Kasumi-1 (cell line): ENCODE data around the gene SLU7.

Source experiments
- DNase-seq, 2 experiments: peaks; one replicate each; lab custom pipeline; 2025; lab: John Stamatoyannopoulos, UW

Gene SLU7

DNA sequence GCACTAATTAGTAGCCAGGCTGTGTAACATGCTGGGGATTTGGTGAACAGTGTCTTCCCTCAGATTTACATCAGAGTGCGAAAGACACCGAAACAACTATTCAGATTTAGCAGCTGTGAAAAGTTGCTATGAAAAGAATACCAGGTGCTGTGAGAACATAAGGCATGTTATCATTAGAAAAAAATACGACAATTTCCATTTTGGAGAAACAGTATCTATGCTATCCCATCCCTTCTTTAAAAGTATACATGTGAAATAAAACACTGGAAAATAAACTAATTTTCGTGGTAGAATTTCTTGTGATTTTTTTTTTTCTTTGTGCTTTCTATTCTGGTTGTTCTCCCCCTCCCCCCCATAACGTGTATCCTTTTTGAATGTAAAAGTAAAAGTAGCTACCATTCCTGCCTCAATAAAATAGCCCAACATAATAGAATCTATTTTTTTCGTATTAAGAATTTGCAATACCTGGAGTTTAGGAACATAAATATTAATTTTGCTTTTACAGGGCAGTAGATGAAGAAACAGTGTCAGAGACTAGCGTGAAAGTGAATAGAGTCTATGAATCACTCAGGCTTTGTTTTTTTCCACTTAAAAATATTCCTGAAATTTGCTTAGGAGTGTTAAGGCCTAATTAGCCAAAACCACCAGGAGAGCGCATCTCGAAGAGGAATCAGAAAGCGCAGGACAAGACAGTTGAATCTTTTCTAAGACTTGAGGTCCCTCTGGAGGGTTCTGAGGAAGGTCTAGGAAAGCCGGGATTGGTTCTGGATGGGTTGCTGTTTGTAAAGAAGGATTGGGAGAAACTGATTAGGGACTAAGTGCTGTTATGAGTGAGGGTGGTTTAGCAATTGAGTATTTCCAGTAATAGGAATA is 813 bp upstream of the SLU7 start:
- peak in 1 of 2 experiments; percentile 35 for DNase-seq

DNA sequence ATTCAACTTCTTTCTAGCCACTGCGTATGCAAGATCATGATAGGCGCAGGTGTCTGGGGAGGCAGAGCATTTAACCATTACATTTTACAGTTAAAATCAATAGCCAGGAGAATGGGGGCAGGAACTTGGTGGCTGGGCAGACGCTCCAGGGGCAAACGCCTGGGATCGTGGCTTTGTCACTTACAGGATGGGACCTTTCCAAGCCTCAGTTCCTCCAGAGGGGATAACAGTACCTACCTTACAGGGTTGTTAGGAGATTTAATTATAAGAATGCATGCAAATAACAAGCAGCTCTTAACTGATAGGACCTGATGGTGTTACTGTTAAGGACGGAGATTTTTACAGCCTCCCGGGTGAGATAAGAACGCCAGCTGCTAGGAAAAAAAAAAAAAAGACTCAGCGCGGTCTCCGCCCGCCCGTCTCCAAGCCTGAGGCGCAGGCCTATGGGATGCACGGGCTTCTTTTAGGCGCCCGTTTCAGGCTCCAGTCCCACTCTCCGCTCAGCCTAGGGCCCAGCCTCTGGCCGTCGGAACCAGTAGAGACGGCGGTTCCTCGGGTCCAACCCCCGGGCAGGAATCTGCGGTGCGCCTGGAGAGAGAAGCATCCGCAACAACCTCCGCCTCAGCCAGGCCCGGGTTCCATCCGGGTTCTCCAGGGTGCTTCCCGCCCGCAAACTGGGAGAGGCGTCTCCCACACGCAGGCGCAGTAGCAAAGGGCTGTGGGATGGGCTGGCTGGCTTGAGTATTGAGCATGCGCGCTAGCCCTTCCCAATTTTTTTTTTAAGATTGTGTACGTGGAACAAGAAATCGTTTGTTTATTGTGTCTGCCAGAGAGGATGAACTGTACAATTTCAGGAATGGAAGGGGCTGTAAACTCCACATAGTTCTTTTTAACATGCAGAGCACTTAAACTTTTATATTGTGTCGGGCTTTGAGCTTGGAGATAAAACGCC is 19.2 kb downstream of the SLU7 start, which contains the start of gene FAM200C:
Gene FAM200C, minus strand, starts transcription at position 653 of the 952 bp plus-strand sequence. CDS start 4,564 bp downstream, outside the sequence.
- DNase-seq = peak; percentile 87 to 93

DNA sequence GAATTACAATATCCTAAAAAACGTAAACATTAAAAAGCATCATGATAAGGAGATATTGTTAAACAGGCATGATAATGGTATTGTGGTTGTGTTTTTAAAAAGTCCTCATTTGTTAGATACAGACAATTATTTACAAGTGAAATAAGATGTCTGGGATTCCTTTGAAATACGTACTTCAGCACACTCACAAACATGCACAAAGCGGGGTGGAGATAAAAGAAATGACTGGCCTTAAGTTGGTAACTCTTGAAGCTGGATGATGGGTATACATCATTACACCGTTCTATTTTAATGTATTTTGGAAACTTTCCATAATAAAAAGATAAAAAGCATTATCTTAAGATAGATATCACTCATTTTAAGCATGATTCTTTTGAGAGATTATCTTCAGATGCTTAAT is 20.1 kb downstream of the SLU7 start:
- no peak for DNase-seq

DNA sequence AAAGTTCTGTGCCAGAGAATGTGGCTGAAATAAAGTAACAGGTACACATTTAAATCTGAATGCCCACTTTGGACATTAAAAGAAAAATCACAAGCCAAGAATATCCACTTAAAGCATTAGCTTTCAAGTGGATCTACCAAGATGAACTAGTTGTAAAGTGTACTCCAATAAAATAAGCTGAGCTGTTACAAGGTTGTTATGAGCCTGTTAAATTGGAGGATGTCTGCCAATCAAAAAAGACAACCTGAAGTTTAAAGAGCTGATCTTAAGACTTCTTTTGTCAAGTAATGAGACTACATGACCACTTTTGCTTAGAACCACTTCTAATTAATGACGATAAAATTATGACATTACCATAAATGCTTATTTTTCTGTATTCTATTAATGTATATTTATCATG is 21.4 kb downstream of the SLU7 start:
- DNase-seq = no peak

DNA sequence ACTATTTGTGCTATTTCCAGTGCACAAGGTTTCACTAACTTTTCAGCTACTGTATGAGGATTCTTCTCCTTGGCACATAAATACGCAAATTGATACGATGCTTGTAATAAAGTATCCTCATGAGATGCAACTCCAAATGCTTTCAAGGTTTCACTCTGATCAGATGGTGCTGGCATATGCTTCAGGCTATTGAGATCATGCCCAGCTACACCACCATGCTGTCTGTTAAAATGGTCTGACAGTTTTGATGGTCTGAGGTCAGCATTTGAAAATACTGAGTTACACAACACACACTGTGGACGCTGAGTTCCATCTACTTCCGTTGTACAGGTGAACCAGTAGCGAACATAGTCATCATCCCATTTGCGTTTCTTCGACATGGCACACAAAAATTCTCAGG is 23.8 kb downstream of the SLU7 start:
- no peak for DNase-seq

DNA sequence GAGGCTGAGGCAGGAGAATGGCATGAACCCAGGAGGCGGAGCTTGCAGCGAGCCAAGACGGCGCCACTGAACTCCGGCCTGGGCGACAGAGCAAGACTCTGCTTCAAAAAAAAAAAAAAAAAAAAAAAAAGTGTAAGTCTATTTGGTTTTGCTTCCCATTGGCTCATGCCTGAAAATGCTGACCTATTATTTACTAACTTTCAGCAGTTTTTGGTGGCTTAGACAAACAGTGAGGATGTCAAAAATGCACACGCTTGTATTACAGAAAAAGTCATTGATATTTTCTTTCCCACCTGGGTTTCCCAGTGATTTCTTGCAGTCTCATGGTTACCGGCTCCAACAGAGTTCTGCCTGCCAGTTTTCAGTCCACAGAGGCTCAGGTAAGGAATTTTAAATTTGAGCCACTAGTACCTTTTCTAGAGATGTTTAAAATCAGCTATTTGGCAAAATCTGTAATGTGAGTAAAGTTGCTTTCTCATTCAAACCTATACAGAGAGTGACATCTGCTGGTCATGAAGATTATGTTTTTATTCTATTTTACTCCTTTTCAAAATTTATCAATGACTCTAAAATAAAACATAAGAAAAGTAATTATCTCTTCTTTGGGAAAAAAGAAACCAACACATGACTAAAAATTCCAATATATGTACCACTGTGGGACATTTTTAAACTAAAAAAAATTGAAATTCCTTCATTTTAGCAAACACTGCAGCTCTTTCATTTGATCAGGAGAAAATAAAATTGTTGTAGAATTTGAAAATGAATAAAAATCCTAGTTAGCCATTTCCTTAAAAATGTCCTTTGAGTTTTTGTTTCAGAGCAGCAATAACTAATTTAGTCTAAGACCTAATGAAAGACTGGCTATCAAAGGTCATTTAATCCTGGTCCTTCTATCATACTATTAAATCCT is 27.8 kb downstream of the SLU7 start:
- DNase-seq = peak; percentile 54 to 62

DNA sequence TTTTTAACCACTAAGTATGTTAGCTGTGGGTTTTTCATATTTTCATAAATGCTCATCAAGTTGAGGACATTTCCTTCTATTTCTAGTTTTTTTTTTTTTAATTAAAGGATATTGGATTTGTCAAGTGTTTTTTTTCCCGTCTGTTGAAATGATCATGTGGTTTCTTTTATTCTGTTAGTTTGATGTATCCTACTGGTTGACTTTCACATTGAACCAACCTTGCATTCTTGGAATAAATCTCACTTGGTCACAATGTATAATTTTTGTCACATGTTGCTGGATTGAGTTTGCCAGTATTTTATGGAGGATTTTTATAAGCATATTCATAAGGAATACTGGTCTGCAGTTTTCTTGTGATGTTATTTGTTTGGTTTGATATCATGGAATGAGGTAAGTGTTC is 31.4 kb downstream of the SLU7 start:
- no peak for DNase-seq

DNA sequence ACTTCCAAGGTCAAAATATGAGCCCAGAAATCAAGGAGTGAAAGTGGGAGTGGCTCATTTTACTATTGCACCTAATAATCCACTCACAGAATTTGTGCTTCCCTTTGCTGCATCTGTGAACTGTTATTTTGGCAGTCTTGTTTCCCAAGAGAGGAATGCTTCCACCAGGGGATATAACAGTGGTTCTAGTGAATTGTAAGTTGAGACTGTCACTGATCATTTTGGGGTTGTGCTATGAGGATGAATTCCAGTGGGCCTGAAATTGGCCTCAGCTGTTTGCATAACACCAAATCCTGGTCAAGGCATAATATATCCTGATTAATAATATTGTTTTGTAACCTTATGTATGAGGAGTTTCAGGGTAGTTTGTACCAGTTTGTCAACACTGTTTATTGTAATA is 33.4 kb downstream of the SLU7 start:
- no peak for DNase-seq

DNA sequence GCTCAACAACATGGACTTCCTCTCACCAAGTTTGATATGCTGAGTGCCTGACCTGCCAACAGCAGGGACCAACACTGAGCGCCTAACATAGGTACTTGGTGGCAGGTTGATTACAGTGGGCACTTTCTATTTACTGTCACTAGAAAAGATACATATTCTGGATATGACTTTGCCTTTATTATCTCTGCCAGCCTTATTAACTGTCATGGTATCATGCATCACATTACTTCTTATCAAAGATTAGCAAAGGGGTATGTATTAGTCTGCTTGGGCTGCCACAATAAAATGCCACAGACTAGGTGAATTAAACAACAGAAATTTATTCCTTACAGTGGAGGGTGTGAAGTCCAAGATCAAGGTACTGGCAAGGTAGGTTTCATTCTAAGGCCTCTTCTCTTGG is 34.2 kb downstream of the SLU7 start:
- DNase-seq = no peak

DNA sequence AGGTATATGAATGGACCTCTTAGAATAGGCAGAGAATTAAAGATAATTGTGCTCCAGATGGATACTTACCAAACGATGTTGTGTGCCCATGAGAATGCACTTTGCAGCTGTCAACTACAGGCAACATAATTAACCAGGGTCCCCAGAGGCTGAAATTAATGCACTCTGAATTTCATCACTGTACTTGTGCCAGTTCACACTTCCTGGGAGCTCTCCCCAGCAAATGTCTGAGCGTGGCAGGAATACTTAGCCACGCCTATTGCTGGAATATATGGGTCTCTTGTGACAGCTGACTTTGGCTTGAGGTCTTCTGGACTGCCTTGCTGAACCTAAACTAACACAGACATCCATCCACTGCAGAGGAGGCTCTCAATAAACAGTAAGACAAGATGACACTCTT is 36.5 kb downstream of the SLU7 start:
- DNase-seq = no peak

DNA sequence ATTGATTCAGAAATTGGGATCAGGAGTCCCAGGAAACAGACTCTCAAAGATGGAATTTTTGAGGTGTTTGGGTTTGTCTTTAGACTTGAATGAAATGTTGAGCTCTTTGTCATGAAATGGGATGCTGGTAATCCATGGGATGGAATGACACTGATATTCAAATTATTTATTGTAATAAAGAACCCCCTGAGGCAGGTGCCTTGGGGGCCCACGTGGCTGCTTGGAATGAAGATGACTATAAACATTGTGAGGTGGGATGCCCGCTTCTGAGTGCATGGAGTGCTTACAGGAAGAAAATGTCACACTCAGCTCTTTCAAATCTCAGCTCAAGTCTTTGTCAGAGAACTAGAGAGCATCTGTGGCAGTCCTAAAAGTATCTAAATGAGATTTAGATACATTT is 38.8 kb downstream of the SLU7 start:
- DNase-seq = no peak

DNA sequence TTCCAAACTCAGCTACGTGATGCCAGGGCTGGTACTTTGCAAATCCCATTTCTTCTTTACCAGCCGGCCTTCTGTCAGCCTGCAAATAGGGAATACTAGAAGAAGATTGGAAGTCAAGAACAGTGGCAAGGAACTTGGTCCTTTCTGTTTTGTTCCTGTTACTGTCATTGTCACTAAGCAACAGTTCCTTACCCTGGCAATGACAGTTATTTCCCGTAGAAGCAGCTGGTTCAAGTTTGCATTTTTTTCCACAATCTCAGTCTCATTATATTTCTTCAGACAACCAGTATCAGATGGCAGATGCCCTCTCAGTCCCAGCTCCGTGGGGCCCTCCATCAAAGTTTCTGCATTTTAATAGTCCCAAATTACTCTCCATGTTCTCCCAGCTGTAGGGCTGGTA is 39.4 kb downstream of the SLU7 start:
- DNase-seq = peak in 1 of 2 experiments; percentile 5

DNA sequence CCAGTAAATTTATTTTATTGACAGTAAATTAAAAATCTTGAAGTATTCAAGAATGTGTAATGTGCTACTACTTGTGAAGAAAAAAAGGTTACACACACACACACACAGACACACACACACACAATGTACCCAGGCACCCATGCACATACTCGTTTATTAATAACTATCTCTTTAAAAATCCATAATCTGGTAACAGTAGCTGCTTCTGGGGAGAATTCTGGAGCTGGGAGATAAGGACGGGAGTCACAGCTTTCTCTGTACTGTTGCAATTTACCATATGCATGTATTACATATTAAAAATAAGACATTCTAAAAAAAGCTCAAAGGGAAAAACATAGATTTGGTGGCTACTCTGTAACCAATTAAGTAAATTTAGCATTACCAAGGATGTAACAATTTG is 40.6 kb downstream of the SLU7 start:
- no peak for DNase-seq

DNA sequence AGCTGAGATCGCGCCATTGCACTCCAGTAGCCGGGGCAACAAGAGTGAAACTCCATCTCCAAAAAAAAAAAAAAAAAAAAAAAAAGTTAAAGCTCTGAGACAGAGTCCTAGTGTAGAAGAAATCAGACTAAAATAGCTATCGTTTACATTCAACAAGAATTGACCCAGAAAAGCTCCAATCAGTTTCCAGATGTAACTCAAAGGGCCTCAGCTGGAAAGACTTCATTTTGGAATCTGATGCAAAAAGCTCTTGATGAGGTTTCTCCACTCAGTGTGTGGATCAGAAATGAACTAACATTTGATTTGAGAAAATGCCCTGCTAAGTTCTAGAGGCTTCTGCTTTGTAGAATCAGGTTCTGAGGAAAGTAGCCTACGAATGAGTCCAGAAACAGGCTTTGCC is 41.2 kb downstream of the SLU7 start:
- DNase-seq = no peak

DNA sequence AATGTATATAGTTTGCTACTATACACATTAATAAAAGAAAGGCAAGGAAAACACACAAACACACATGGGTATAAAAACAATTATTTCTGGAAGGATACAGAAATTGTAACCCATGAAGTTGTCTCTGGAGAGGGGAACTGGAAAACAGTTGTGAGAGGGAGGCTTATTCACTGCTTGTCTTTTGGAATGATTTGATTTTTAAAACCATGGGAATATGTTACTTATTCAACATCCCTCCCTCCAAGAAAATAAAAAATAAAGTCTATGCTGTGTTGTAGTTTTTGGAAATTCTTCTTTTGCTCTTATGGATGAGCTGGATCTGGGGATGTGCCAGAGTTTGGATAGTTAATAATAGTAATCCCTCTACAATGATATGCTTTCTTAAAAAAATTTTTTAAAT is 42.5 kb downstream of the SLU7 start:
- no peak for DNase-seq

DNA sequence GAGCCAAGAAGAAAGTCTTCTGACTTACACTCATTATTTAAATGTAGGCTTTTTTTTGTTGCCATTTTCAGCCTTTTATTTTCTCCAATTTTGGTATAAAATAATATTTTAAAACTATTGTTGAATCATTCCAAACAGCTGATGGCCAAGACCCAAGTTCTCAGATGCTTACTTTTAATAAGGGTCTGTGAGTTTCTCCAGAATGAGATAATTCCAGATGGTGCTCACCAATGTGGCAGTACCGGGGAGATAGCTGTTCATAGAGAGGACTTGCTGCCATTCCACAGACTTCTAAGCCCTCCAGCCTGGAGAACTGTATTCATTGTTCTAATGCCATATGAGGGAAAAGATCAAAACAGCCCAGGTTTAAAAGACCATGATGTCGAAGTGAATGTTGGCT is 43.2 kb downstream of the SLU7 start:
- no peak for DNase-seq

DNA sequence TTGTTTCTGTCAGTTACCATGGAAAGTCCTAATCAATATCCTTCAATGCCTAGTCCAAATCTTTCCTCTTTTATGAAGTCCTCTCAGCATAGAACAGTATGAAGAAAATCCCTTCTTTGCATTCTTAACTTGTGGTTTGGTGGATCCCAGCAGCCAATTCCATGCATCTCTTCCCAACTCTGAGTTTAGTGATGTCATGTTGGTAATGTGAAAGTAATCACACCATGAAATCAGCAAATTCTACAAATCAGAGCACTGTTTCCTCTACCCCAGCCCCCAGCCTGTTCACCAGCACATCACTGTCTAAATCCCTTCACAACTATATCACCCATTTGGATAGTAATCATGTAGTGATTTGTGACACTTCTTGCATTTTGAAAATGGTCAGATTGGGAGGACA is 43.7 kb downstream of the SLU7 start:
- no peak for DNase-seq

DNA sequence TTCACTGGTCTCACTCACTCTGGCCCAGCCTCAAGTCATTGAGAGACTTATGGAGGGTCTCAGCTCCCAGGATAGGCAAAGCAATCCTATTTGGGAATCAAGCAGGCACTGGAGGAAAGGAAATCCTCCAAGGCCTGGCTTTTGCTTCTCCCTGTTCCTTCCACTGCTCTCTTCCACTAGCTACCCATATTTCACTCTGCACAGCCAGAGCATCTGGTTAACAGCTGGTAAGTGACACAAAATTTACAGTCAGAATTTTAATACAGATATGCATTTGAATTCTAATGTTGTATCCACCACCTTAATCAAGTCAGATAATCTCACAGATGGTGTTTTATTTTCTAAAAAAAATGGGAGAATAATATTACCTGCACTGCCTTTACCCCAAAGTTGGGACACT is 47.6 kb downstream of the SLU7 start:
- DNase-seq = no peak

DNA sequence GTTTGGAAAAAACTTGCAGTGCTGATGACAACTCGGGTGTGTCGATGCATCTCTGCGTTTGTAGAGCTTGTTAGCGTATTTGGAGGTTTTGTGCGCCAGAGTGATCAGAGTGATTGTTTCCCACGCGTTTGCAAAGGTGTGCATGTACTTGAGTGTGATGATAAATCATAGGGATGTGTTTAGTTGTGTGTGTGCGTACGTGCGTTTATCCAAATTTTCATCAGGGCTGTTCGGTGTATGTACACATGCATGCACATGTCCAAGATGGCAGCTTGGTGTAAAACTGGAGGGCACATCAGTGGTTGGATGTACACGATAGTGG is 48.2 kb downstream of the SLU7 start:
- DNase-seq = no peak

DNA sequence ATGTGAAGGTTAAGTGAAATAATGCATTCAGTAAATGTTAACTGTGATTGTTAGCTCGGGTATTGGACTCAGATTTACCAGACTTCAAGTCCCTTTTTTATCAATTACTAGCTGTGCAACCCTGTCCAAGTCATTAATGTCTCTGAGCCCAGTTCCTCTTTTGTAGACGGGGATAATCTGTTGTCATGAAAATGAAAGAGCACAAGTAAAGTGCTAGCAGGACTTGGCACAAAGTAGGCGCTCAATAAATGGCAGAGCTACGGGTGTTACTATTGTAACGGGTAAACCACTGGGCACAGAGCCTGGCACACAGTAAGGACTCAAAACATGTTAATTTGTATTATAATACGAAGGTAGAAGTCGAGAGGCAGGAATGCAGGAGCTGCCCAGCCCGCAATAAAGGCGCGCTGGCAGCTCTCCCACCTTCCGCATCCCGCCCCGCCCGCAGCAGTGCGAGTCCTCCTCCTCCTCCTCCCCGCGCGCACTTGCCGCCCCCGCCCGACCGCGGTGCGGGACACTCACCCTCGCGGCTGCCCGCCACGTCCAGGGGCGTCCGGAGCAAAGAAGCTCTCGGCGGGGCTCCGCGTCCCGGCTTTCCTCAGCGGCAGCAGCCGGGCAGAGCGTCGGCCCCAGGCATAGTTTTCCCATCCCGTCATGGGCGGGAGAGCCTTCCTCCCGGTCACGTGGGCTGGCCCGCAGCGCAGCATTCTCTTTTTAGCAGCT is 48.7 kb downstream of the SLU7 start, which contains the start of gene C1QTNF2:
Gene C1QTNF2, minus strand, starts transcription at position 637 of the 723 bp plus-strand sequence. CDS start 15,615 bp downstream, outside the sequence.
- no peak for DNase-seq

DNA sequence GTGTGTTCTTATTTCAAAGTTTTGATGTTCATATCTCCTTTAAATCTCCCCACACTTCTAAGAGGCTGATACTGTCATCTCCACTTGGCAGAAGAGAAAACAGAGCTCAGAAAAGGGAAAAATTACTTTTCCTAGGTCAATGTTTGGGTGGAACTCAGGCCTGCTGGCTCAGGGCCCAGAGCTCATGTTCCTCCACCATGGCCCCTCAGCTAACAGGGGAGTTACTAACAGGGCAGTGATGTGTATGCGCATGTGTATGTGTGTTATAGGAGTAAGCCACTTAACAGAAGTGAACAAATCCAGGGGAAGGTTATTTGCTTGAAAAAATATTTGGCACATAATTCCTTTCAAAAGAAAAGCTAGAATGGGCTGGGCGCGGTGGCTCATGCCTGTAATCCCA is 51.0 kb downstream of the SLU7 start:
- DNase-seq = no peak
